HEK293 (cell line): ENCODE data around the gene SNUPN.

Experiments used
- CTCF ChIA-PET: fragments of 350-600 bp; formaldehyde crosslinking; extraction: SDS; loops from one replicate; lab custom pipeline; 2021; ENCODE audit warnings: antibody characterized with exemption; lab: Yijun Ruan, JAX
- POLR2A ChIA-PET: fragments of 300-600 bp; formaldehyde crosslinking; extraction: SDS; loops from one replicate; lab custom pipeline; 2020; ENCODE audit warnings: antibody characterized with exemption, inconsistent platforms; lab: Yijun Ruan, JAX
- H3K27ac ChIP-seq: fragments of 200-500 bp; sonication (Bioruptor generic); 2 replicates; pipeline ENCODE4 v1.5.1; 2014; ENCODE audit warnings: low read depth, low read length, control low read depth, inconsistent platforms; ENCODE audit errors: extremely low read depth
- H3K36me3 ChIP-seq, 2 experiments: fragments of 200-500 bp in 1 of 2; sonication (Bioruptor generic) in 1 of 2; 1 replicate in 1 of 2; 2 replicates in 1 of 2; pipeline ENCODE4 v1.5.1; 2014 to 2017; ENCODE audit warnings: inconsistent platforms in 2 of 2, low read length in 2 of 2; ENCODE audit not compliant: control insufficient read depth in 2 of 2, insufficient read depth in 1 of 2
- H3K4me1 ChIP-seq: fragments of 200-500 bp; sonication (Bioruptor generic); 2 replicates; pipeline ENCODE4 v1.5.1; 2014; ENCODE audit warnings: mild to moderate bottlenecking, low read length, inconsistent platforms; ENCODE audit not compliant: control insufficient read depth, insufficient read depth
- H3K4me3 ChIP-seq: 2 replicates; pipeline ENCODE4 v1.5.1; 2011; ENCODE audit warnings: low read depth, mild to moderate bottlenecking, control low read depth, low read length, moderate library complexity
- H3K9me3 ChIP-seq: fragments of 200-500 bp; sonication (Bioruptor generic); 2 replicates; pipeline ENCODE4 v1.5.1; 2014; ENCODE audit warnings: low read depth, low read length, inconsistent platforms; ENCODE audit not compliant: control insufficient read depth, insufficient read depth
- BCL11A ChIP-seq: fragments of 450-650 bp; formaldehyde crosslinking; IDR thresholded peaks from 2 replicates; pipeline ENCODE4 v1.5.1; 2016; ENCODE audit warnings: low read depth, missing biosample characterization, missing genetic modification characterization
- BCL11B ChIP-seq: fragments of 450-650 bp; formaldehyde crosslinking; IDR thresholded peaks from 2 replicates; pipeline ENCODE4 v1.5.1; 2016; ENCODE audit warnings: low read depth, missing biosample characterization, missing genetic modification characterization
- IKZF3 ChIP-seq: fragments of 450-650 bp; IDR thresholded peaks from 2 replicates; pipeline ENCODE4 v1.5.0; 2018; ENCODE audit warnings: missing biosample characterization, mild to moderate bottlenecking, missing genetic modification characterization, moderate library complexity
- RBAK ChIP-seq: fragments of 450-650 bp; formaldehyde crosslinking; IDR thresholded peaks from 2 replicates; pipeline ENCODE4 v1.5.1; 2016; ENCODE audit warnings: missing biosample characterization, missing genetic modification characterization
- ZBTB20 ChIP-seq: fragments of 450-650 bp; formaldehyde crosslinking; IDR thresholded peaks from 2 replicates; pipeline ENCODE4 v1.5.1; 2016; ENCODE audit warnings: missing biosample characterization, missing genetic modification characterization
- ZFP69B ChIP-seq: fragments of 450-650 bp; formaldehyde crosslinking; IDR thresholded peaks from 2 replicates; pipeline ENCODE4 v1.5.1; 2016; ENCODE audit warnings: missing biosample characterization, missing genetic modification characterization
- ZNF132 ChIP-seq: fragments of 450-650 bp; formaldehyde crosslinking; IDR thresholded peaks from 2 replicates; pipeline ENCODE4 v1.5.1; 2017; ENCODE audit warnings: missing biosample characterization, missing genetic modification characterization, borderline replicate concordance
- ZNF560 ChIP-seq: fragments of 450-650 bp; formaldehyde crosslinking; IDR thresholded peaks from 2 replicates; pipeline ENCODE4 v1.5.1; 2017; ENCODE audit warnings: missing biosample characterization, missing genetic modification characterization, borderline replicate concordance
- ZNF596 ChIP-seq: fragments of 450-650 bp; IDR thresholded peaks from 2 replicates; pipeline ENCODE4 v1.5.0; 2018; ENCODE audit warnings: missing biosample characterization, mild to moderate bottlenecking, missing genetic modification characterization, moderate library complexity
- ZNF610 ChIP-seq: fragments of 450-650 bp; formaldehyde crosslinking; IDR thresholded peaks from 2 replicates; pipeline ENCODE4 v1.5.1; 2016; ENCODE audit warnings: missing biosample characterization, missing genetic modification characterization, borderline replicate concordance
- TF ChIP-seq, protein P1 (sequence below): fragments of 450-650 bp; formaldehyde crosslinking; IDR thresholded peaks from 2 replicates; pipeline ENCODE4 v1.5.1; 2017; ENCODE audit warnings: missing biosample characterization, missing genetic modification characterization
- TF ChIP-seq, protein P2 (sequence below): fragments of 450-650 bp; formaldehyde crosslinking; IDR thresholded peaks from 2 replicates; pipeline ENCODE4 v1.5.1; 2016; ENCODE audit warnings: missing biosample characterization, missing genetic modification characterization
- TF ChIP-seq, protein P3 (sequence below): fragments of 450-650 bp; formaldehyde crosslinking; IDR thresholded peaks from 2 replicates; pipeline ENCODE4 v1.5.1; 2016; ENCODE audit warnings: missing biosample characterization, missing genetic modification characterization
- TF ChIP-seq, protein P4 (sequence below): fragments of 450-650 bp; formaldehyde crosslinking; conservative IDR thresholded peaks from 2 replicates; pipeline ENCODE4 v1.5.1; 2016; ENCODE audit warnings: low read depth, missing biosample characterization, missing genetic modification characterization
- TF ChIP-seq, protein P5 (sequence below): fragments of 450-650 bp; formaldehyde crosslinking; IDR thresholded peaks from 2 replicates; pipeline ENCODE4 v1.5.0; 2017; ENCODE audit warnings: missing biosample characterization, missing genetic modification characterization, borderline replicate concordance
- TF ChIP-seq, protein P6 (sequence below): fragments of 450-650 bp; formaldehyde crosslinking; IDR thresholded peaks from 2 replicates; pipeline ENCODE4 v1.5.1; 2016; ENCODE audit warnings: missing biosample characterization, missing genetic modification characterization
- TF ChIP-seq, protein P7 (sequence below): fragments of 450-650 bp; formaldehyde crosslinking; IDR thresholded peaks from 2 replicates; pipeline ENCODE4 v1.5.1; 2016; ENCODE audit warnings: missing biosample characterization, missing genetic modification characterization, low read depth

Gene SNUPN

DNA sequence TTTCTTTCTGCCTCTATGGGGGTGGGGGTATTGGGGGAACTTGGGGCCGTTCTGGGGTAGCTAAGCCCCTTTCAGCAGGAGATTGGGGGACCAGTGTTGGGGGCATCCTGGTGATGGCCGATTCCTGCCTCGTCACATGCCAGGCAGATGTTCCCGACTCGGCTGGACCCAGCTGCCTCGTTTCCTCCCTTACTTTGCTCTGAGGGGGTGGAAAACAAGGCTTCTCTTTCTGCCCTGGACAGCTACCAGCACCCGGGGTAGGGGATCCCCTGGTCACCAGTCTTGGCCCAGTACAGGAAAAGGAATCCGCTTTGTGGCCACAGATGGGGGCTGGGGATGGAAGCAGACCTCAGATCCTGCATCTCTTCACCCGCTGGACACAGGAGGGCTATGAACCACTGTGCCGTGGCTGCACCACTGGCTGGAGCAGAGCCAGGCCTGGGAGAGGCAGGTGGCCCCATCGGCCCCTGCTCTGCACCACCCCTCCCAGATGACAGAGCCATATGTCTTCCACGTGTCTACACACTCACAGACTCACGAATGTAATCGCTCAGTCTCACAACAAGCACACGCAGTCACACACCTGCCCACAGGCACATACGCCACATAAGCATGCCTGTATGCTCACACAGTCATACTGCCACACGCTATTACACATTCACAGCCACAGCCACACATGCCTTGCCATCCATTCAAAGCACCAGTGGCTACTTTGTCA is 34.6 kb upstream of the SNUPN start:
- H3K27ac ChIP-seq: no peak overlapping the region
- no peaks in the 10 kb centered on the region for H3K4me1 ChIP-seq
- ChIA-PET CTCF (interaction anchor here (1.0 kb wide), 1 partner anchor 292 kb away, joined by 3 read pairs; no protein-coding TSS in a partner anchor), POLR2A (interaction anchor here (1.1 to 2.2 kb wide), 4 partner anchors 13 to 34 kb away, joined by 4 to 14 read pairs (median 8); partner anchors contain the start of genes IMP3, SNUPN and SNX33)
- H3K36me3 ChIP-seq: peaks cover 0 to 9% of the 10 kb centered on the region in 2 experiments; a peak in 1 of 3 replicates
- no peaks in the 10 kb centered on the region for H3K9me3 ChIP-seq
- no peak overlapping the region for H3K4me3 ChIP-seq
- TF ChIP-seq ZNF596 (tag by site-specific recombination) (no peak), ZBTB20 (tag by site-specific recombination) (no peak), BCL11A (no peak), ZNF132 (tag by site-specific recombination) (no peak), BCL11B (no peak), IKZF3 (no peak), ZNF610 (tag by site-specific recombination) (no peak), ZFP69B (tag by site-specific recombination) (no peak), RBAK (tag by site-specific recombination) (no peak), ZNF560 (tag by site-specific recombination) (no peak)
- TF ChIP-seq, protein P1, sequence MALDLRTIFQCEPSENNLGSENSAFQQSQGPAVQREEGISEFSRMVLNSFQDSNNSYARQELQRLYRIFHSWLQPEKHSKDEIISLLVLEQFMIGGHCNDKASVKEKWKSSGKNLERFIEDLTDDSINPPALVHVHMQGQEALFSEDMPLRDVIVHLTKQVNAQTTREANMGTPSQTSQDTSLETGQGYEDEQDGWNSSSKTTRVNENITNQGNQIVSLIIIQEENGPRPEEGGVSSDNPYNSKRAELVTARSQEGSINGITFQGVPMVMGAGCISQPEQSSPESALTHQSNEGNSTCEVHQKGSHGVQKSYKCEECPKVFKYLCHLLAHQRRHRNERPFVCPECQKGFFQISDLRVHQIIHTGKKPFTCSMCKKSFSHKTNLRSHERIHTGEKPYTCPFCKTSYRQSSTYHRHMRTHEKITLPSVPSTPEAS (tag by site-specific recombination): no peak
- TF ChIP-seq, protein P2, sequence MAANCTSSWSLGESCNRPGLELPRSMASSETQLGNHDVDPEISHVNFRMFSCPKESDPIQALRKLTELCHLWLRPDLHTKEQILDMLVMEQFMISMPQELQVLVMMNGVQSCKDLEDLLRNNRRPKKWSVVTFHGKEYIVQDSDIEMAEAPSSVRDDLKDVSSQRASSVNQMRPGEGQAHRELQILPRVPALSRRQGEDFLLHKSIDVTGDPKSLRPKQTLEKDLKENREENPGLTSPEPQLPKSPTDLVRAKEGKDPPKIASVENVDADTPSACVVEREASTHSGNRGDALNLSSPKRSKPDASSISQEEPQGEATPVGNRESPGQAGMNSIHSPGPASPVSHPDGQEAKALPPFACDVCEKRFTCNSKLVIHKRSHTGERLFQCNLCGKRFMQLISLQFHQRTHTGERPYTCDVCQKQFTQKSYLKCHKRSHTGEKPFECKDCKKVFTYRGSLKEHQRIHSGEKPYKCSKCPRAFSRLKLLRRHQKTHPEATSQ (tag by site-specific recombination): no peak
- TF ChIP-seq, protein P3, sequence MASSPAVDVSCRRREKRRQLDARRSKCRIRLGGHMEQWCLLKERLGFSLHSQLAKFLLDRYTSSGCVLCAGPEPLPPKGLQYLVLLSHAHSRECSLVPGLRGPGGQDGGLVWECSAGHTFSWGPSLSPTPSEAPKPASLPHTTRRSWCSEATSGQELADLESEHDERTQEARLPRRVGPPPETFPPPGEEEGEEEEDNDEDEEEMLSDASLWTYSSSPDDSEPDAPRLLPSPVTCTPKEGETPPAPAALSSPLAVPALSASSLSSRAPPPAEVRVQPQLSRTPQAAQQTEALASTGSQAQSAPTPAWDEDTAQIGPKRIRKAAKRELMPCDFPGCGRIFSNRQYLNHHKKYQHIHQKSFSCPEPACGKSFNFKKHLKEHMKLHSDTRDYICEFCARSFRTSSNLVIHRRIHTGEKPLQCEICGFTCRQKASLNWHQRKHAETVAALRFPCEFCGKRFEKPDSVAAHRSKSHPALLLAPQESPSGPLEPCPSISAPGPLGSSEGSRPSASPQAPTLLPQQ (tag by site-specific recombination): no peak
- TF ChIP-seq, protein P4, sequence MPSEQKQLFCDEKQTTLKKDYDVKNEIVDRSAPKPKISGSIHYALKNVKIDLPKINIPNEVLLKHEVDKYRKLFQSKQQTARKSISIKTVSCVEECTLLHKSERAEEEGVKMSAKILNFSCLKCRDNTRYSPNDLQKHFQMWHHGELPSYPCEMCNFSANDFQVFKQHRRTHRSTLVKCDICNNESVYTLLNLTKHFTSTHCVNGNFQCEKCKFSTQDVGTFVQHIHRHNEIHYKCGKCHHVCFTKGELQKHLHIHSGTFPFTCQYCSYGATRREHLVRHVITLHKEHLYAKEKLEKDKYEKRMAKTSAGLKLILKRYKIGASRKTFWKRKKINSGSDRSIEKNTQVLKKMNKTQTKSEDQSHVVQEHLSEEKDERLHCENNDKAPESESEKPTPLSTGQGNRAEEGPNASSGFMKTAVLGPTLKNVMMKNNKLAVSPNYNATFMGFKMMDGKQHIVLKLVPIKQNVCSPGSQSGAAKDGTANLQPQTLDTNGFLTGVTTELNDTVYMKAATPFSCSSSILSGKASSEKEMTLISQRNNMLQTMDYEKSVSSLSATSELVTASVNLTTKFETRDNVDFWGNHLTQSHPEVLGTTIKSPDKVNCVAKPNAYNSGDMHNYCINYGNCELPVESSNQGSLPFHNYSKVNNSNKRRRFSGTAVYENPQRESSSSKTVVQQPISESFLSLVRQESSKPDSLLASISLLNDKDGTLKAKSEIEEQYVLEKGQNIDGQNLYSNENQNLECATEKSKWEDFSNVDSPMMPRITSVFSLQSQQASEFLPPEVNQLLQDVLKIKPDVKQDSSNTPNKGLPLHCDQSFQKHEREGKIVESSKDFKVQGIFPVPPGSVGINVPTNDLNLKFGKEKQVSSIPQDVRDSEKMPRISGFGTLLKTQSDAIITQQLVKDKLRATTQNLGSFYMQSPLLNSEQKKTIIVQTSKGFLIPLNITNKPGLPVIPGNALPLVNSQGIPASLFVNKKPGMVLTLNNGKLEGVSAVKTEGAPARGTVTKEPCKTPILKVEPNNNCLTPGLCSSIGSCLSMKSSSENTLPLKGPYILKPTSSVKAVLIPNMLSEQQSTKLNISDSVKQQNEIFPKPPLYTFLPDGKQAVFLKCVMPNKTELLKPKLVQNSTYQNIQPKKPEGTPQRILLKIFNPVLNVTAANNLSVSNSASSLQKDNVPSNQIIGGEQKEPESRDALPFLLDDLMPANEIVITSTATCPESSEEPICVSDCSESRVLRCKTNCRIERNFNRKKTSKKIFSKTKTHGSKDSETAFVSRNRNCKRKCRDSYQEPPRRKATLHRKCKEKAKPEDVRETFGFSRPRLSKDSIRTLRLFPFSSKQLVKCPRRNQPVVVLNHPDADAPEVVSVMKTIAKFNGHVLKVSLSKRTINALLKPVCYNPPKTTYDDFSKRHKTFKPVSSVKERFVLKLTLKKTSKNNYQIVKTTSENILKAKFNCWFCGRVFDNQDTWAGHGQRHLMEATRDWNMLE (tag by site-specific recombination): no peak
- TF ChIP-seq, protein P5, sequence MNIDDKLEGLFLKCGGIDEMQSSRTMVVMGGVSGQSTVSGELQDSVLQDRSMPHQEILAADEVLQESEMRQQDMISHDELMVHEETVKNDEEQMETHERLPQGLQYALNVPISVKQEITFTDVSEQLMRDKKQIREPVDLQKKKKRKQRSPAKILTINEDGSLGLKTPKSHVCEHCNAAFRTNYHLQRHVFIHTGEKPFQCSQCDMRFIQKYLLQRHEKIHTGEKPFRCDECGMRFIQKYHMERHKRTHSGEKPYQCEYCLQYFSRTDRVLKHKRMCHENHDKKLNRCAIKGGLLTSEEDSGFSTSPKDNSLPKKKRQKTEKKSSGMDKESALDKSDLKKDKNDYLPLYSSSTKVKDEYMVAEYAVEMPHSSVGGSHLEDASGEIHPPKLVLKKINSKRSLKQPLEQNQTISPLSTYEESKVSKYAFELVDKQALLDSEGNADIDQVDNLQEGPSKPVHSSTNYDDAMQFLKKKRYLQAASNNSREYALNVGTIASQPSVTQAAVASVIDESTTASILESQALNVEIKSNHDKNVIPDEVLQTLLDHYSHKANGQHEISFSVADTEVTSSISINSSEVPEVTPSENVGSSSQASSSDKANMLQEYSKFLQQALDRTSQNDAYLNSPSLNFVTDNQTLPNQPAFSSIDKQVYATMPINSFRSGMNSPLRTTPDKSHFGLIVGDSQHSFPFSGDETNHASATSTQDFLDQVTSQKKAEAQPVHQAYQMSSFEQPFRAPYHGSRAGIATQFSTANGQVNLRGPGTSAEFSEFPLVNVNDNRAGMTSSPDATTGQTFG (tag by site-specific recombination): no peak
- TF ChIP-seq, protein P6, sequence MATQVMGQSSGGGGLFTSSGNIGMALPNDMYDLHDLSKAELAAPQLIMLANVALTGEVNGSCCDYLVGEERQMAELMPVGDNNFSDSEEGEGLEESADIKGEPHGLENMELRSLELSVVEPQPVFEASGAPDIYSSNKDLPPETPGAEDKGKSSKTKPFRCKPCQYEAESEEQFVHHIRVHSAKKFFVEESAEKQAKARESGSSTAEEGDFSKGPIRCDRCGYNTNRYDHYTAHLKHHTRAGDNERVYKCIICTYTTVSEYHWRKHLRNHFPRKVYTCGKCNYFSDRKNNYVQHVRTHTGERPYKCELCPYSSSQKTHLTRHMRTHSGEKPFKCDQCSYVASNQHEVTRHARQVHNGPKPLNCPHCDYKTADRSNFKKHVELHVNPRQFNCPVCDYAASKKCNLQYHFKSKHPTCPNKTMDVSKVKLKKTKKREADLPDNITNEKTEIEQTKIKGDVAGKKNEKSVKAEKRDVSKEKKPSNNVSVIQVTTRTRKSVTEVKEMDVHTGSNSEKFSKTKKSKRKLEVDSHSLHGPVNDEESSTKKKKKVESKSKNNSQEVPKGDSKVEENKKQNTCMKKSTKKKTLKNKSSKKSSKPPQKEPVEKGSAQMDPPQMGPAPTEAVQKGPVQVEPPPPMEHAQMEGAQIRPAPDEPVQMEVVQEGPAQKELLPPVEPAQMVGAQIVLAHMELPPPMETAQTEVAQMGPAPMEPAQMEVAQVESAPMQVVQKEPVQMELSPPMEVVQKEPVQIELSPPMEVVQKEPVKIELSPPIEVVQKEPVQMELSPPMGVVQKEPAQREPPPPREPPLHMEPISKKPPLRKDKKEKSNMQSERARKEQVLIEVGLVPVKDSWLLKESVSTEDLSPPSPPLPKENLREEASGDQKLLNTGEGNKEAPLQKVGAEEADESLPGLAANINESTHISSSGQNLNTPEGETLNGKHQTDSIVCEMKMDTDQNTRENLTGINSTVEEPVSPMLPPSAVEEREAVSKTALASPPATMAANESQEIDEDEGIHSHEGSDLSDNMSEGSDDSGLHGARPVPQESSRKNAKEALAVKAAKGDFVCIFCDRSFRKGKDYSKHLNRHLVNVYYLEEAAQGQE (tag by site-specific recombination): no peak
- TF ChIP-seq, protein P7, sequence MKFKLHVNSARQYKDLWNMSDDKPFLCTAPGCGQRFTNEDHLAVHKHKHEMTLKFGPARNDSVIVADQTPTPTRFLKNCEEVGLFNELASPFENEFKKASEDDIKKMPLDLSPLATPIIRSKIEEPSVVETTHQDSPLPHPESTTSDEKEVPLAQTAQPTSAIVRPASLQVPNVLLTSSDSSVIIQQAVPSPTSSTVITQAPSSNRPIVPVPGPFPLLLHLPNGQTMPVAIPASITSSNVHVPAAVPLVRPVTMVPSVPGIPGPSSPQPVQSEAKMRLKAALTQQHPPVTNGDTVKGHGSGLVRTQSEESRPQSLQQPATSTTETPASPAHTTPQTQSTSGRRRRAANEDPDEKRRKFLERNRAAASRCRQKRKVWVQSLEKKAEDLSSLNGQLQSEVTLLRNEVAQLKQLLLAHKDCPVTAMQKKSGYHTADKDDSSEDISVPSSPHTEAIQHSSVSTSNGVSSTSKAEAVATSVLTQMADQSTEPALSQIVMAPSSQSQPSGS (tag by site-specific recombination): no peak
